Kasumi-1 (cell line): ENCODE measurements around the gene ZBTB20.
A peak's percentile ranks its signal among the peaks of the same experiment; 100 is the strongest.

ENCODE experiments used
- DNase-seq, 2 experiments: peaks; one replicate each; lab custom pipeline; 2025; lab: John Stamatoyannopoulos, UW

ZBTB20 gene

DNA sequence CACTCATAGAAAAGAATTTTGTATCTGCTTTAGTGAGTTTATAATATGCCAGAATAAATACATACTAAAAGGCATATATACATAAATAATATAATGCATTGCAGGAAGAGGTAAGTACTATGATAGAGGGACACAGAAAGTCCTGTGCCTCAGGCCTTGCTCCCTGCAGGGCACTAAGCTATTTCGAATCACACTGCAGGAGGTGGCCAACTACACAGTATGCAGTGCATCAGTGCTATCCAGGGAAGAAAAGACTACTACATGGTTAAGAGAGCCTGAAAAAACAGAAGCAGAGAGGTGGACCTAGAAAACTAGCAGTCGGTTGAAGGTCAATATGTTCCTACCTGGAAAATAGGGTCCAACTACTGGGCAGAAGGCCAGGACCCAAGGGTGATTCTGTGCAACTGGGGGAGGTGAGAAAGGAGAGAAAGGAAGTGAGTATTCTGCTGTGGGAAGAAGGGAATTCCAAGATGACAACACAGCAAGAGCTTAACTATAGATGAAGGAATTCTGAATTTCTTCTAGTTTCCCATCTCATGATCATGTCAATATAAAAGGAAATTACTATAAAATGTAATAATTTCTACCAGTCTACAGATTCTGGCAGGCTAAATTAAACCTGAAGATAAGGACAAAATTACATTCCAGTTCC is 218.0 kb downstream of the ZBTB20 start:
- DNase-seq: no peak

- peak; percentile 78 to 79 for DNase-seq
These were observed 242.5 kb downstream of the ZBTB20 start for GRCh38 chr3:114904633-114905032.

GRCh38 chr3:114903213-114903612 is 243.9 kb downstream of the ZBTB20 start:
- peak in 1 of 2 experiments; percentile 9 for DNase-seq

GRCh38 chr3:114902691-114903101 is 244.4 kb downstream of the ZBTB20 start:
- DNase-seq: no peak

GRCh38 chr3:114900908-114901307 is 246.2 kb downstream of the ZBTB20 start:
- DNase-seq: no peak

DNA sequence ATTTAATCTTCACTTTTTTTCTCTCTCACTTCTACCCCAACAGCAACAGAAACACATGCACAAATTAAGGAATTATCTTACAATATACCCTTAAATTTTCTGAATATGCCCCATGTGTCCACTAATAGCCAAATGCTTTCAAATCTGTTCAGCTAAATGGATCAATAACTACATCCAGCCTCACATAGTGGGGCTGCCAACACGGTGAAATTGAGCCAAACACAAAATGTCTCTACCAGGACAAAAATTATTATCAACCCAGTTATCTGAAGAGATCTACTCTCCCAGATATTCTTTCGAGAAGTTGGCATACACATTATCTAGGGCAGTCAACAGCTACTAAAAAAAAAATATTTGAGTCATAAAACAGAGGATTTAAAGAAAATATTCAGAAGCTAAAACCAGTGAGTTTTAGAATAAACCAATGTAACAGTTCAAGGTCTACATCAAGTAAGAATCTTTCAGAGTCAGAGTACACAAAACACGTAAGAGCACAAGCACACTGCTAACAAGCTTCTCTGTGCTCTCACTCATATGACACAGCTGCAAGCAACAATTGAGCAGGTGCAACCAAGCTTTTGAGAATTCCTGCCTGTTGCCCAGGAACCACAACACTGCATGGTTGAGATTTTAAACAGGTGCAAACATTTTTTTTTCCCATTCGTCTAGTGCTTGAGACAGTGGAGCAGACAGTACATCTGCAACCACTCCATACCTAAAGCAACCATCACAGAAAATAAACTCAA is 247.7 kb downstream of the ZBTB20 start:
- DNase-seq: no peak

DNA sequence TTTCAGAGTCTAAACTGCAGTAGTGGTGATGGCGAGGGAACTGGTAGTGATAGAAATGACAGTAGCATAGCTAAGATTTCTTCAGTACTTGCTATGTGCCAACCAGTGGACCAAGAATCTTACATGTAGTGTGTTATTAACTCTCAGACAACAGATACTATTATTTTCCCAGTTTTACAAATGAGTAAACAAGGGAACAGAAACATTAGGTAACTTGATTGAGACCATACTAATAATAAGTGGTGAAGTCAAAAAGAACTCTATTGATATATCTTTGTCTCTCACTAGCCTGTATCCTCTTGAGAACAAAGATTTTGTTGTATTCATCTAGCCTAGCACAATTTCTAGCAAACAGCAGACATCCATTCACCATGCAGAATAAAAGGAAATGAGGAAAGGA is 250.1 kb downstream of the ZBTB20 start:
- no peak for DNase-seq

GRCh38 chr3:114893361-114893760 is 253.7 kb downstream of the ZBTB20 start:
- no peak for DNase-seq

- DNase-seq: no peak
These were observed 254.2 kb downstream of the ZBTB20 start for GRCh38 chr3:114892880-114893279.

DNA sequence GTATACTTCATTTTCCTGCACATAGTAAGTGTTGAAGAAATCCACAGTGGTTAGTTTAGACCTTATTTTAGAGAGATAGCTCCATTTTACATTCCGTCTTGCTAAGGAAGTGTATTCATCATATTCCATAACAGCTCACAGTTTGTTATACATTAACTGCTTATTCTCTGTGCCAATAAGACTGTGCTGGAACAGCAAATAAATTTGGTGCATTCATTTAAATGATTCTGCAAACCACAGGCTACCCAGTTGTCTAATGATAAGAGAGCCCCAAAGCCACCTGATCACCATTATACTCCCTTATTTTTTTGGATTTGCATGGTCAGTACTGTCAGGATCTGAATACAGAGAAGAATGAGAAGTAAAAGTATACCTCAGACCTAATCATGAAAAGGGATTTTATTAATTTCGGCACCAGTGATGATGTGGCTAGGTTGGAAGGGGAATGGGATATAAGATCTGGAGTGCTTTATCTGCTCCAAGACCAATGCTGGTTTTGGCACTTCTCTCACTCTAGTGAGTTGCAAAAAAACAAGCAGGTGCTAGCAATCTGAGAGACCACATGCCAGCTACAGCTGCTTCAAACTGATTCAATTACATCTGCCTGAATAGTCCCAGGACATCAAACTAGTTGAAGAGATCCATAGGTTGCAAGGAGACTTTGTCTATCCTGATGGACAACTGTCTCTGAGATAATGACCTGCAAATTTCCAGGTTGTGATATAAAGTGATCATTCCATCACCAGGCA is 254.8 kb downstream of the ZBTB20 start:
- DNase-seq: no peak

- DNase-seq: no peak
These were observed 259.3 kb downstream of the ZBTB20 start for GRCh38 chr3:114887806-114888205.

DNA sequence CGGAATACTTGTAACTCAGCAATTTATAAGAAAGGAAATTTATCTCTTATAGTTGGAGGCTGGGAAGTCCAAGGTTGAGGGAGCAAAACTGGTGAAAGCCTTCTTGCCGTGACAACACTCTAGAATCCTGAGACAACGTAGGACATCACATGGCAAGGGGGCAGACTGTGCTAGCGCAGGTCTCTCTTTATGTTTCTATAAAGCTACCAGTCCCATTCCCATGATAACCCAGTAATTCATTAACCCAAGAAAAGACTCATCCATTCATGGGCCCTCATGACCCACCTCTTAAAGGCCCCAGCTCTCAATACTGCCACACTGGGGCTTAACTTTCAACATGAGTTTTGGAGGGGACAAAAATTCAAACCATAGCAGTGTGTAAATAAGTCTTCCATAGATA is 260.2 kb downstream of the ZBTB20 start:
- no peak for DNase-seq

DNA sequence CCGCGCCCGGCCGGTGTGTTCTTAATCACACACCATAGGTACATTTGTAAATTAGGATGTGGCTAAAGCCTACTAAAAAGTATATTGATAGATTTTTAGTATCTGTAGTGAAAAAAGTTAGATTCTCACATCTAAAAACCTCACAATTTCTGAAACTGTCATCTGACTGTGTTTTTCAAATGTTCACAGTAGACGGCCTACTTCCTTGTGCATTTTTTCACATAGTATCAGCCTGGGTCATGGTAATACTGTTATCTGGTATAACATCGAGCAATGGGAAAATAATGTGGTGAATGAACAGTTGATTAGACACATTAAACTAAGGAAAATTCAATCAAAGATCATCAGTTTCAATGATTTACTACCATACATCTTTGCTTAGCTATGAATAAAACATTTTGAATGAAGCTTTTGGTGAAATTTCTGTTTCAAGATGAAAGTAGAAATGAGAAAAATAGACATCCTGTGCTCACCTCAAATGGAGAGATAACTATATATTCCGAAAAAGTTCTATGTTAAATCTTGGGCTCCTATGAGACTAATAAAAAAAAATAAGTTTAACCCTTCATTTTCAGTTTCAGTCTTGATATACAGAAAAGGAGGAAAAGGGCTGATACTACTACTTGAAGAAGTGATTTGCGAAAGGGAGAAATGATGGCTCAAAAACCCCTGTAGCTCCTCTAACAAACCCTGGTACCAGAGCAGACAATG is 262.7 kb downstream of the ZBTB20 start:
- no peak for DNase-seq

- no peak for DNase-seq
These were observed 267.0 kb downstream of the ZBTB20 start for GRCh38 chr3:114880078-114880477.

DNA sequence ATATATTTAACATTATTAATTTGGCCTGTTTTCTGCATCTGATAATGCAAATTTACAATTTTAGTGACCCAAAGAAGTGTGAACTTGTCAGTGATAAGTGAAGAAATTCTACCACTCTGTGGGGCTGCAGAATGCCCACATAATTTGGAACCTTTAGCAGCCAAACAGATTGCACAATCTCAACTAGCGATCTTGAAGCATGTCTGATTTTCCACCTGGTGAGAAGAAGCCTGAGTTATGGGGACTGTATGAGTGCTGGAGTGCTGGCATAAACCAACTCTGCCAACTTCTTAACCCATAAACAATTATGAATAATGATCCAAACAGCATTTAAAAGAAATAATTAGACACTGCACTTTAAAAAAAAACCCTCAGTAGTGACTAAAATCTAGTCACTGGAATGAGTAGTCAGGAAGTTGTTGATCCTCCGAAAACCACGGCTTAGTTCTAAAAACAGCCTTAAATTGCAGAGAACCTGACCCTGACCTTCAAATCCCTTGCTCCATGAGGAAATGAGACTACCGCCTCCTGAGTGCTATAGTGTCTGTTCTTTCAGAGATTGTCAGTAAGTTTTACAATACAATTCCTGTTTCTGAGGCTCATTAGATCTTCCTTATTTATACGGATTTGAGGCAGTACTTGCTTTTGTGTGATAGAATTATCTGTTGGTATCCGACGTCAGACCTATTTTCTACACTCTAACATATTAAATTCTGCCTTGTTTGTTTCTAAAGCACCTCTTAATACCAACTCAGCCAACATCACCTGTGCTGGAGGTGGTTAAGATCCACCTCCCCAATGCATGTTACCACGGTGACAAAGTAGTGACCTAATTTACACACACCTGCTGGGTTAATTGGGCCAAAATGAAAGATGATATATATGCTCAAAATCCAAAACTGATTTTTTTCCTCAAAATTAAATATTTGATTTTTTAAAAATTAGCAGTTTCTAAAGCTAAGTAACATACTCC is 267.7 kb downstream of the ZBTB20 start:
- no peak for DNase-seq

DNA sequence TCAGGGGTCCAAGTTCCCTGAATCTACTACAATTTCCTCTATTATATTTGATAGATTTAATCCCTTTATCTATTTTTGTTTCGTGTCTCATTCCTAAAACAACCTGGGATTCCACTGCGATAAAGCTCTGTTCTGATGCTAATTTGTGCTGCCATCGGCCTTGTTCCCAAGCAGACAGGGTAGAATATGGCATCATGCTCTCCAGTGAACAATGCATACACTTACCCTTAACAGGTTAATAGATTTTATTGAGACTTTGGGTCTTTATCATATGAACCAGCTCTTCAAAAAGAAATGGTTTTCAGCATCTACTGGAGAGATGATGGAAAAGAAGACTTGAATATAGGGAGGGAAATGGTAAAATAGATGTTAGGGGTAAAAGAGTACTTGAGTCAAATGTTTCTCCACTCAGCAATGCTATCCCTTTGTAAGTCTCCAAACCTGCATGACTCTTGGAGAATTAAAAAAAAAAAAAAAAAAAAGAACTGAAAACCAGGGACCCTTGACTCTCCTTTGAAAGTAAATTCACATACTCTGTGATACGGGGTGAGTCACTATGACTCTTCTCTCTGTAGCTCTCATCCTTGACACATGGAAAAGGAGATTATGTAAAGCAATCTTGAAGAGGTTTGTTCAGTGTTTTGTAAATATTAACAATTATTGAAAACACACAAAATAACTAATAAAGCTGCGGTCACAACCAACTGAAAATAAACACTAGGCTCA is 268.8 kb downstream of the ZBTB20 start:
- no peak for DNase-seq

- DNase-seq: no peak
These were observed 269.5 kb downstream of the ZBTB20 start for GRCh38 chr3:114877378-114878113.

GRCh38 chr3:114874522-114874971 is 272.5 kb downstream of the ZBTB20 start:
- DNase-seq: no peak

DNA sequence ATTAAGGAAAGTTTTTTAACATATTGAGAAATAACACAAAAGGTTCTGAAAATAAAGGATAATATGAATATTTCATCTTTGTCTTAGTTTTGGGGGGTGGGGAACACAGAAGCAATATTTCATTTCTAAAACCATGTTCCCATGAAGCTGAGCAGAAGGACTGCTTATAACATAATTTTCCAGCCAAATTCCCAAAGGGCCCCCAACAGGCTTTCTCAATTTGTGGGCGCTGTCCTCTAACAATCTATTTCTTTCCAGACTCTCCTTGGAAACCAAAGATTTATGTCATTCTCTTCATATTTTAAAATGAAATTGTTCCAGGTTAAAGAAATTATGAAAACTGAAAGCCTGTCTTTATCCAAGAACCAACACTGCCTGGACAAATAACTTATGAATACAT is 273.5 kb downstream of the ZBTB20 start:
- no peak for DNase-seq

- DNase-seq: no peak
These were observed 274.5 kb downstream of the ZBTB20 start for GRCh38 chr3:114872588-114872987.
